Endothelial cell of umbilical vein (primary cell): ENCODE measurements around the gene MOB3A.

Experiments
- CTCF ChIP-seq, 2 donors: IDR thresholded peaks; 1 replicate in 1 of 2; 2 replicates in 1 of 2; pipeline ENCODE4 v1.5.1; 2011; ENCODE audit warnings: low read length in 2 of 2, mild to moderate bottlenecking in 2 of 2, moderate library complexity in 2 of 2, control low read depth in 1 of 2, inconsistent platforms in 1 of 2, low read depth in 1 of 2; ENCODE audit not compliant: insufficient read depth in 1 of 2; ENCODE audit errors: extremely low read depth in 1 of 2
- EZH2 ChIP-seq: IDR thresholded peaks from 2 replicates; pipeline ENCODE4 v1.6.1; 2012; ENCODE audit warnings: borderline replicate concordance, low read depth, mild to moderate bottlenecking, moderate library complexity, low read length, inconsistent platforms; ENCODE audit not compliant: severe bottlenecking
- FOS ChIP-seq: IDR thresholded peaks from 2 replicates; pipeline ENCODE4 v1.6.1; 2011; ENCODE audit warnings: mild to moderate bottlenecking, low read length, moderate library complexity, borderline replicate concordance; ENCODE audit not compliant: insufficient read depth
- GATA2 ChIP-seq: IDR thresholded peaks from 2 replicates; pipeline ENCODE4 v1.7.0; 2011; ENCODE audit warnings: low read depth, mild to moderate bottlenecking, moderate library complexity, mixed read lengths, low read length; ENCODE audit not compliant: insufficient read length, insufficient read depth
- JUN ChIP-seq: IDR thresholded peaks from 2 replicates; pipeline ENCODE4 v1.6.1; 2011; ENCODE audit warnings: borderline replicate concordance, low read depth; ENCODE audit not compliant: insufficient read length, insufficient read depth
- MAX ChIP-seq: IDR thresholded peaks from 2 replicates; pipeline ENCODE4 v1.6.1; 2011; ENCODE audit not compliant: insufficient read depth, insufficient read length
- MYC ChIP-seq: IDR thresholded peaks from one replicate; pipeline ENCODE4 v1.6.1; 2011; ENCODE audit warnings: mild to moderate bottlenecking, low read depth, low read length
- POLR2A ChIP-seq: IDR thresholded peaks from 2 replicates; pipeline ENCODE4 v1.6.1; 2012; ENCODE audit warnings: low read depth, mild to moderate bottlenecking, control low read depth, low read length
- POLR2AphosphoS5 ChIP-seq: IDR thresholded peaks from 2 replicates; pipeline ENCODE4 v1.6.1; 2012; ENCODE audit warnings: low read depth, mild to moderate bottlenecking, control low read depth, low read length, moderate library complexity; ENCODE audit not compliant: insufficient read depth

DNA sequence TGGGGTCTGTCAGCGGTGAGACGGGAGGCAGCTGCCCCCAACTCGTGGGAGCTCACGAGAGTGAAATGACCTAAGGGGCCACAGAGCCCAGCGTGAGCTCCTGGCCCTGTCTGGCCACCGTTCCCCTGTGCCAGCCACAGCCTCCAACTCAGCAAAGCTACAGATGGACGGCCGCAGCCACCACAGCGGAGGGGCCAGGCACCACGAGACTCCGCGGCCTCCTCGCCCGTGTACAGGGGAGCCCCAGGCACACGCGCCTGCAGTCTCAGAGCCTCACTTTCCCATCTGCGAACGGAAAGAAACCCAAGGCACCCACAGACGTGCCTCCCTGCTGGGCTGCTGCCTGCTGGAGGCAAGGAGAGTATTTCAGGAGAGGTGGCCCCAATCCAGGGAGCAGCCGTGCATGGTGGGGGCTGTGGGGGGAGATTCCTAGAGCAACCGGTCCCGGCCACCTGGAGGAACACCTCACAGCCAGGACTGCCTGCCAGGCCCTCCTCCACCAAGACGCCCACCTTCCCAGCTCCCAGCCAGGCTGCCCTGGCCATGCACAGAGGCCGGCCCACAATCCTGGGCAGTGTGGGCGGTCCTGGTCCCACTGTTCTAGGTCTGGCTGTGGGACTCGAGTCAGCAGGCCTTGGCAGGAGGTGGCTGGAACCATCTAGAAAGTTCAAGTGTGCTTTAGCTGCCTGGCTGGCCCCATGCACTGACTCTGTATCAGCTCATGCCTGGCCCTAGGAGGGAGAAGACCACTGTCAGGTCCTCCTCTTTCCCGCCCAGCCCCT, 47.0 kb downstream of the MOB3A start:
- no peak for TF ChIP-seq CTCF (IDR thresholded peaks at IDR 0.05; ENCODE audit: extremely low read depth in 1 of 2, insufficient read depth in 1 of 2, low read depth in 1 of 2, low read length in 2 of 2)
- TF ChIP-seq POLR2A = no peak
- TF ChIP-seq MAX = no peak
- no peak for TF ChIP-seq FOS
- no peak for TF ChIP-seq POLR2AphosphoS5
- TF ChIP-seq JUN = no peak
- no peak for TF ChIP-seq EZH2
- no peak for TF ChIP-seq MYC
- TF ChIP-seq GATA2 = no peak
